K562 (cell line): ENCODE data around the gene MKLN1. TPM values are rescaled to one million over a fixed set of nuclear protein-coding genes. Genes with fewer than 3 reads are reported as not detected.

Experiments used
- ATAC-seq: fragments of 200-7000 bp; cut with Tn5 transposase; 3 replicates; pipeline ENCODE4 v1.9.1; 2020; ENCODE audit warnings: moderate library complexity
- BruUV-seq: library from RNA; stranded (reverse); fragments of 400-500 nt; replicated peaks from 2 replicates; lab custom pipeline; 2021; lab: Mats Ljungman, UMichigan
- CTCF ChIA-PET: fragments of 300-600 bp; formaldehyde crosslinking; extraction: SDS; loops from one replicate; lab custom pipeline; 2021; ENCODE audit warnings: low intra/inter-chr PET ratio; lab: Yijun Ruan, JAX
- POLR2A ChIA-PET: fragments of 300-600, 350-650 bp; sonication (Branson Sonifier 250); formaldehyde crosslinking; extraction: SDS; loops from one replicate; lab custom pipeline; 2021; ENCODE audit warnings: antibody characterized with exemption, inconsistent platforms; lab: Yijun Ruan, JAX
- DNase-seq, 4 experiments: peaks; one replicate each; pipeline versions ENCODE4 v3.0.0 to v3.0.0-alpha.2; 2011 to 2018; ENCODE audit warnings: low spot score in 3 of 4, mixed read lengths in 3 of 4; ENCODE audit errors: extremely low read depth in 1 of 4
- FAIRE-seq: peaks from 2 replicates; lab custom pipeline; 2011; peaks lifted over from hg19 to GRCh38; lab: Jason Lieb, UNC
- H2AFZ ChIP-seq: 2 replicates; pipeline ENCODE4 v1.6.0; 2011; ENCODE audit warnings: low read depth, low read length, control low read depth, inconsistent platforms
- H3K27ac ChIP-seq: fragments of 200-600 bp; 3 replicates; pipeline ENCODE4 v1.8.0; 2011; ENCODE audit warnings: low read depth, mild to moderate bottlenecking, control low read depth, inconsistent platforms, low read length, moderate library complexity, mixed read lengths; ENCODE audit errors: extremely low read depth
- H3K27me3 ChIP-seq, 2 experiments: fragments of 300-600 bp in 1 of 2; 2 replicates in 1 of 2; 3 replicates in 1 of 2; pipeline versions ENCODE4 v1.6.0 to v1.8.0; 2011; ENCODE audit warnings: inconsistent platforms in 2 of 2, low read length in 2 of 2, mild to moderate bottlenecking in 1 of 2, mixed read lengths in 1 of 2, moderate library complexity in 1 of 2; ENCODE audit not compliant: control insufficient read depth in 2 of 2, insufficient read depth in 2 of 2
- H3K36me3 ChIP-seq: fragments of 300-600 bp; 3 replicates; pipeline ENCODE4 v1.8.0; 2011; ENCODE audit warnings: mild to moderate bottlenecking, low read length, inconsistent platforms; ENCODE audit not compliant: control insufficient read depth, insufficient read depth
- H3K4me1 ChIP-seq, 2 experiments: fragments of 200-600 bp in 1 of 2; replicated peaks in 1 of 2; 2 replicates in 1 of 2; 3 replicates in 1 of 2; pipeline versions ENCODE4 v1.5.1 to v1.8.0; 2011; ENCODE audit warnings: inconsistent platforms in 2 of 2, low read length in 2 of 2, mild to moderate bottlenecking in 1 of 2, mixed read lengths in 1 of 2, moderate library complexity in 1 of 2; ENCODE audit not compliant: control insufficient read depth in 2 of 2, insufficient read depth in 2 of 2
- H3K4me2 ChIP-seq: 2 replicates; pipeline ENCODE4 v1.6.1; 2011; ENCODE audit warnings: low read length, control low read depth, inconsistent platforms, mixed read lengths; ENCODE audit not compliant: insufficient read depth
- H3K4me3 ChIP-seq: fragments of 200-600 bp; sonication (generic), shearing (Covaris generic); 2 replicates; pipeline ENCODE4 v1.5.1; 2016; ENCODE audit warnings: control low read depth, inconsistent platforms
- H3K79me2 ChIP-seq: fragments of 200-600 bp; 3 replicates; pipeline ENCODE4 v1.8.0; 2011; ENCODE audit warnings: low read length, inconsistent platforms; ENCODE audit not compliant: control insufficient read depth, insufficient read depth
- H3K9ac ChIP-seq, 2 experiments: 2 replicates each; pipeline versions ENCODE4 v1.6.0 to v1.6.1; 2011; ENCODE audit warnings: low read depth in 2 of 2, low read length in 2 of 2, control low read depth in 1 of 2, inconsistent platforms in 1 of 2, mild to moderate bottlenecking in 1 of 2, mixed read lengths in 1 of 2; ENCODE audit not compliant: insufficient read depth in 1 of 2
- H3K9me1 ChIP-seq: one replicate; pipeline ENCODE4 v1.6.0; 2011; ENCODE audit warnings: inconsistent platforms, mild to moderate bottlenecking, low read length, moderate library complexity; ENCODE audit not compliant: control insufficient read depth, insufficient read depth
- H3K9me3 ChIP-seq: replicated peaks from 2 replicates; pipeline ENCODE4 v1.5.1; 2011; ENCODE audit warnings: low read depth, low read length, inconsistent platforms; ENCODE audit not compliant: control insufficient read depth, insufficient read depth
- H4K20me1 ChIP-seq: replicated peaks from 2 replicates; pipeline ENCODE4 v1.6.1; 2011; ENCODE audit warnings: low read length, inconsistent platforms, mixed read lengths; ENCODE audit not compliant: control insufficient read depth, insufficient read depth
- C11orf30 ChIP-seq: fragments of 450-650 bp; IDR thresholded peaks from 2 replicates; pipeline ENCODE4 v1.6.1; 2016; ENCODE audit warnings: low read depth, mild to moderate bottlenecking
- DEAF1 ChIP-seq: fragments of 450-650 bp; formaldehyde crosslinking; IDR thresholded peaks from 2 replicates; pipeline ENCODE4 v1.4.0; 2020; ENCODE audit warnings: mild to moderate bottlenecking, moderate library complexity
- GTF2E2 ChIP-seq: fragments of 200-800 bp; sonication (Bioruptor generic); IDR thresholded peaks from 2 replicates; pipeline ENCODE4 v1.6.1; 2016; ENCODE audit warnings: missing genetic modification characterization, missing compliant biosample characterization
- HINFP ChIP-seq: fragments of 450-650 bp; conservative IDR thresholded peaks from 2 replicates; pipeline ENCODE4 v1.6.1; 2016; ENCODE audit warnings: missing genetic modification characterization, low read depth, mild to moderate bottlenecking, control low read depth, missing compliant biosample characterization
- MAFF ChIP-seq: IDR thresholded peaks from 2 replicates; pipeline ENCODE4 v1.6.1; 2012; ENCODE audit warnings: low read length, improper control_type of control experiment
- ZNF316 ChIP-seq: fragments of 450-650 bp; IDR thresholded peaks from 2 replicates; pipeline ENCODE4 v1.6.1; 2016
- WGBS: fragments of 100-300 bp; shearing (Covaris generic); methylation state at CpG from one replicate; pipeline ENCODE4 v1.1.6; 2016; ENCODE audit warnings: low coverage, mixed read lengths; ENCODE audit not compliant: insufficient coverage; ENCODE audit errors: missing lambda C conversion rate; 5-methylcytosine and 5-hydroxymethylcytosine counted together
- in situ Hi-C: fragments of 300-500 bp; cut with MboI; formaldehyde crosslinking; loops from 4 replicates; pipeline ENCODE4 v1.15.0; 2018; ENCODE audit warnings: inconsistent platforms, mixed read lengths
- intact Hi-C: fragments of 100-400 bp; cut with micrococcal nuclease; formaldehyde crosslinking; loops from 2 replicates; pipeline ENCODE4 v1.14.2; 2022
- polyA plus RNA-seq, 8 experiments: library from polyadenylated mRNA; depleted of rRNA in 4 of 8; stranded (reverse) in 5 of 8; unstranded in 3 of 8; fragments of >200 nt; fragmentation: Nextera tagmentation in 2 of 8; fragmentation: Illumina TruSeq in 1 of 8; extraction: Ambion mirVana in 2 of 8; extraction: Trizol in 1 of 8; gene quantifications; 2 replicates each; pipeline versions ENCODE4 v1.2.1 to v1.2.3, GENCODE V29; 2011 to 2014; ENCODE audit warnings: inconsistent platforms in 1 of 8, missing spikeins in 1 of 8
- total RNA-seq, 7 experiments: library from RNA; depleted of rRNA in 6 of 7; stranded (reverse); fragments of >200 nt in 6 of 7; fragmentation: Illumina TruSeq in 2 of 7; extraction: Trizol in 2 of 7; gene quantifications; 2 replicates each; pipeline versions ENCODE4 v1.2.1 to v1.2.3, GENCODE V29; 2011 to 2021; ENCODE audit warnings: low replicate concordance in 1 of 7

The MKLN1 gene
- total and polyA plus RNA-seq, 9 of the 15 experiments (the other 6 are each of a cell fraction or from before 2014, with no cell fraction given): 18.6 to 80.4 (median 56.0) TPM

DNA sequence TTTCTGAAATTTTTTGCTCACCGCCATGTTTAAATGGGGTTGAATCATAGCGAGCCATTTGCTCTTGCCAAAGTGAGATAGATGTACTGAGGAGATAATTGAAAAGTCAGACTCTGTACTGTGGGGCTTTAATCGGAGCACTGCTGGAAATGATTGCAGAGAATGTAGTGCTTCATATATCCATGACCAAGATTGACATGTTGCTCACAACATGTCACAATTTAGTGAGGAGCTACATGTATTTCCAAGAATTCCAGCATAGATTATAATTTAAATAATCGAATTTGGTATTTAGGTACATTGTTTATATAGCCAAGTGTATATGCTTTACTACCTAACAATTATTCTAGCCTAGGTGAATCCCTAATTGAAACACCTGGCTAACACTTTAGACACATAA is 162.2 kb downstream of the MKLN1 start:
- CTCF ChIA-PET: interaction anchor here (0.5 kb wide), 1 partner anchor 76 kb away, joined by 3 read pairs; no protein-coding TSS in a partner anchor
- intact Hi-C loops: no loop called here
- in situ Hi-C loops: no loop called here

DNA sequence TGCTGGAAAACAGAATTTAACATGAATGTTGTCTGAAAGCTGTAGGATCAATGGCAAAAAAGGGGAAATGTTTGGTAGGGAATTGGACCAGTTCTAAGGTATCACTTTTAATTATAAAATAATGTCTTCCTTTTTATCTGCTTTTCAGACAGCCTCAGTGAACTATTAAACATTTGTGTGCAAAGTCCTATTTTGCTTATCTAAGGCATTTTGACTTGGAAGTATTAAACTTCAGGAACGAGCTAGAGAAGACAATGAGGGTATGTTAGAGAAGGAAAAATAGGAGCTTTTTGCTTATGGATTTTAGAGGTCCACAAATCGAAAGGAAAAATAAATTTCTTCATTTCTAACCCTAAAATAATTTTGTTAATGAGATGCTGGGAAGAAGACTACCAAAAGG is 165.4 kb downstream of the MKLN1 start:
- no peaks in the 10 kb centered on the region for H4K20me1 ChIP-seq
- peaks cover 28% of the 10 kb centered on the region; the same call in 2 of the 3 replicates for H3K36me3 ChIP-seq
- H2AFZ ChIP-seq: no peak overlapping the region
- 80% methylated on average over 2 of the region's 2 CpGs for WGBS
- intact Hi-C loops: no loop called here
- H3K4me2 ChIP-seq: no peak overlapping the region
- H3K9me1 ChIP-seq: no peaks in the 10 kb centered on the region
- no peak overlapping the region for H3K9ac ChIP-seq
- POLR2A ChIA-PET: interaction anchor here (0.6 to 1.5 kb wide), 4 partner anchors 8 to 208 kb away, joined by 3 to 5 read pairs (median 4); no protein-coding TSS in a partner anchor
- ATAC-seq: no peak
- H3K27ac ChIP-seq: no peak overlapping the region
- in situ Hi-C loops: no loop called here
- CTCF ChIA-PET: no interaction called here
- BruUV-seq: no TSS peak
- H3K79me2 ChIP-seq: no peaks in the 10 kb centered on the region
- H3K4me1 ChIP-seq: no peaks in the 10 kb centered on the region
- H3K4me3 ChIP-seq: no peak overlapping the region
- no peaks in the 10 kb centered on the region for H3K9me3 ChIP-seq
- no peaks in the 10 kb centered on the region for H3K27me3 ChIP-seq
- no peak for TF ChIP-seq DEAF1 (CRISPR knock-in tag)
- peak; percentile 56 for TF ChIP-seq ZNF316
- no peak for TF ChIP-seq GTF2E2
- TF ChIP-seq MAFF: peak; percentile 35
- 0 out of 2 replicates have a peak, but pooled peaks have one; percentile 5 for TF ChIP-seq C11orf30
- FAIRE-seq: no peak
- no peak for DNase-seq

More for the DNA sequence above, 162.2 kb downstream of the MKLN1 start:
- Histone ChIP-seq H3K9me3 (no peaks in the 10 kb centered on the region), H4K20me1 (no peaks in the 10 kb centered on the region), H2AFZ (no peak overlapping the region), H3K27ac (no peak overlapping the region), H3K4me1 (no peaks in the 10 kb centered on the region), H3K27me3 (no peaks in the 10 kb centered on the region), H3K9me1 (no peaks in the 10 kb centered on the region), H3K9ac (no peak overlapping the region), H3K4me3 (no peak overlapping the region), H3K4me2 (no peak overlapping the region), H3K36me3 (peaks cover 22% of the 10 kb centered on the region; the same call in 2 of the 3 replicates), H3K79me2 (no peaks in the 10 kb centered on the region)
- DNase-seq (no peak), ATAC-seq (no peak), FAIRE-seq (no peak)
- BruUV-seq: no TSS peak
- WGBS: 66% methylated on average over 4 of the region's 4 CpGs
- TF ChIP-seq HINFP (tag): no peak
- POLR2A ChIA-PET: interaction anchor here (0.7 to 2.2 kb wide), 2 partner anchors 11 to 14 kb away, joined by 5 to 6 read pairs; no protein-coding TSS in a partner anchor
